Measurements from ENCODE around the gene KRTAP10-3.
"Not testable (repeated sequence)": the region's sequence is repeated elsewhere in the genome, so short reads cannot be mapped to it uniquely, and the experiment has no call there.

KRTAP10-3 gene, protein sequence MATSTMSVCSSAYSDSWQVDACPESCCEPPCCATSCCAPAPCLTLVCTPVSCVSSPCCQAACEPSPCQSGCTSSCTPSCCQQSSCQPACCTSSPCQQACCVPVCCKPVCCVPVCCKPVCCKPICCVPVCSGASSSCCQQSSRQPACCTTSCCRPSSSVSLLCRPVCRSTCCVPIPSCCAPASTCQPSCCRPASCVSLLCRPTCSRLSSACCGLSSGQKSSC

DNA sequence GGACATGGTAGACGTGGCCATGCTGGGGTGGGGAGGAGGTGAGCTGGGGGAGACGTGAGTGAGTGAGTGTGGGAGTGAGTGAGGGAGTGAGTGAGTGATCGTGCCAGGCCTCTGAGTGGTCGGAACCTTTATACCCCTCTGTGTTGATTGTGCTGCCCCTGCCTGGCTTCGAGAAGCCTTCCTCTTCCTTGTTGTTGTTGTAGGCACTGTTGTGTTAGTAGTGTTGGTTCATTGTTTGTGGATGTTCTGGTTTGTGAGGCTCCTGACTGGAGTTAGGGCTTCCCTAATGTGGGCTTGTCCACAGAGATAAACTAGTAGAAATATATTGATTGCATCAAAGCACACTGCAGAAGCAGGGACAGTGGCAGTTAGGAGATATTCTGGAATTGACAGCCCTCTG, at the start of gene KRTAP10-3:
Gene KRTAP10-3 (minus strand): TSS at position 101 of the 400 bp plus-strand sequence. CDS start 80 bp downstream, at position 21.
- DNase-seq (ENCODE audit: low spot score): no peak

- DNase-seq (ENCODE audit: low spot score): no peak
These were observed 47.9 kb upstream of the KRTAP10-3 start for GRCh38 chr21:44606495-44606894.

GRCh38 chr21:44603911-44604310, 45.3 kb upstream of the KRTAP10-3 start:
- DNase-seq (ENCODE audit: low spot score): no peak

GRCh38 chr21:44603109-44603875, 44.7 kb upstream of the KRTAP10-3 start:
- DNase-seq (ENCODE audit: low spot score): no peak

DNA sequence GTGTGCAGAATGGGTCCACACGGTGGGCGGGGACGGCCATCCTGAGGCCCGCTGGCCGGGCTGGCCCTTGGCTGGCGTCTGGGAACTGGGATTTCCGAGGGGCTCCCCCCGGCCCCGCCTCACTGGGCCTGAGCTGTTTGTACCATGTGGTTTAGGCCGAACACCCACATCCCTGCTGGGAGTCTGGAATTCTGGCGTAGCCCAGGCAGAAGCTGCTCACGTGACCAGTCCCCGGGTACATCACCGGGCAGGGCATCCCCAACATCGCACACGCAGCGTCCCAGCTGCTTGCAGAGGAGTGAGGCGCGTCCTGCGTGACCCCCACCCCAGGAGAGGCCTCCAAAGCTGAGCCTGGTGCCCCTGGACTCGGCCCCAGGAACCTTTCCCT, 43.9 kb upstream of the KRTAP10-3 start:
- DNase-seq (ENCODE audit: low spot score): no peak

DNA sequence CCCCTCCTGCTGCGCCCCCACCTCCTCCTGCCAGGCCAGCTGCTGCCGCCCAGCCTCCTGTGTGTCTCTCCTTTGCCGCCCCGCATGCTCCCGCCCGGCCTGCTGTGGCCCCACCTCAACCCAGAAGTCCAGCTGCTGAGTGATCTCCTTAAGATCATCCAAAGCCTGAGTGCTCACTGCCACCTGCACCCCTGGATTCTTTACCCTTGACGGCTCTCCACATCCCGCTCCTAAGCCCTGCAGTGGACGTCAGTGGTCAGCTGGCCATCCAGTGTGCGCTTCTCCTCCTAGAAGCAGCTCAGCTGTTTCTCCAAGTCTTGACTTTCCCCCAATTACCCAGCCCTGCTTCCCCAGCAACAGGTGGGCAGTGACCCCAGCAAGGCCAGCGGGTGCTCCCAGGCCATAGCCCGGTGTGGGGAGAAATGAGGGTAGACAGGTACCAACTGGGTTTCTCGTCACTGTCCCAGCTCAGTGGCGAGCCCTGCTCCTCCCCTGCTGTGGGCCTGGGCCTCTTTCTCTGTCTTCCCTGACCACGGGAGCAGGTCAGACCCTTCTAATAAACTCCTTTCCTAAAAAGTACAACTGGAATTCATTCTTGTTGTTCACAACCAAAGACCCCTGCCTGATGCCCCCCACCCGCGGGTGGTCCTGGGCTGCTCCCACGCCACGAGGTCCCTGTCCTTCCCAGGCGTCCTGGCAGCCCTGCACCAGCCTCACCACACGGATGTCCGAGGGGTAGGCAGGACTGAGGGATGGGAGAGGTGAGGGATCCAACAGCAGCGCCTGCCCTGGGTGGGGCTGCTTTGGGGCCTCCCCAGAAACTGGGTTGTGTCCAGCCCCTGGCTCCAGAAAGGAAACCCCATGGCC, 43.2 kb upstream of the KRTAP10-3 start:
- DNase-seq (ENCODE audit: low spot score): no peak

DNA sequence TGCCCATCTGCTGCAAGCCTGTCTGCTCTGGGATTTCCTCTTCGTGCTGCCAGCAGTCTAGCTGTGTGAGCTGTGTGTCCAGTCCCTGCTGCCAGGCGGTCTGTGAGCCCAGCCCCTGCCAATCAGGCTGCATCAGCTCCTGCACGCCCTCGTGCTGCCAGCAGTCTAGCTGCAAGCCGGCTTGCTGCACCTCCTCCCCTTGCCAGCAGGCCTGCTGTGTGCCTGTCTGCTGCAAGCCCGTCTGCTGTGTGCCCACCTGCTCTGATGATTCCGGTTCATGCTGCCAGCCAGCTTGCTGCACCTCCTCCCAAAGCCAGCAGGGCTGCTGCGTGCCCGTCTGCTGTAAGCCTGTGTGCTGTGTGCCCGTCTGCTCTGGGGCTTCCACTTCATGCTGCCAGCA, 42.5 kb upstream of the KRTAP10-3 start:
- not testable (repeated sequence) for DNase-seq (ENCODE audit: low spot score)

GRCh38 chr21:44600118-44600978, 41.8 kb upstream of the KRTAP10-3 start, which contains the start of gene KRTAP10-7:
Gene KRTAP10-7 (plus strand): TSS chr21:44600597. CDS start chr21:44600622, 25 bp downstream.
- not testable (repeated sequence) for DNase-seq (ENCODE audit: low spot score)

- no peak for DNase-seq (ENCODE audit: low spot score)
These were observed 40.9 kb upstream of the KRTAP10-3 start for GRCh38 chr21:44599264-44600029.

- DNase-seq (ENCODE audit: low spot score): no peak
These were observed 39.5 kb upstream of the KRTAP10-3 start for GRCh38 chr21:44598061-44598460.

GRCh38 chr21:44596068-44596725, 37.6 kb upstream of the KRTAP10-3 start:
- DNase-seq (ENCODE audit: low spot score): no peak

GRCh38 chr21:44595524-44595923, 36.9 kb upstream of the KRTAP10-3 start:
- DNase-seq (ENCODE audit: low spot score): no peak

DNA sequence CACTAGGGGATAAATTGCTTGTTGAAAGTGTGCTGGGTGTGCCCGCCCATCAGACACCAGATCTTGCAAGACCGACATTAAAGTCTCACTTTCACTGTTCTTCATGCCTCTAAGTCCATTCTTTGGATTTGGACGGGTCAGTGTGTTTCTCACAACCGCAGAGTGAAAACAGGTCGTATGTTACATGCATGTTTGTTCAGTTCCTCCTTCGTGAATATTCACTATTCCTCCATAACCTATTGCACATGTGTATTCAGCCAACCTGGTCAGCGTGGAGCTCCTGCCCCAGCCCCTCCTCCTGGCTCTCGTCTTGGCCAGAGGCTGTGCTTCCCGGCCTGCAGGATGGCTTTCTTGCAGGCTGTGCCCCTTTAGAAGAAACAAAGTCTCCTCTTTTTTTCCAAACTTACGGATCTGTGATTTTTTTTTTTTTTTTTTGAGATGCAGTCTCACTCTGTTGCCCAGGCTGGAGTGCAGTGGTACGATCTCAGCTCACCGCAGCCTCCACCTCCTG, 35.9 kb upstream of the KRTAP10-3 start:
- no peak for DNase-seq (ENCODE audit: low spot score)

DNA sequence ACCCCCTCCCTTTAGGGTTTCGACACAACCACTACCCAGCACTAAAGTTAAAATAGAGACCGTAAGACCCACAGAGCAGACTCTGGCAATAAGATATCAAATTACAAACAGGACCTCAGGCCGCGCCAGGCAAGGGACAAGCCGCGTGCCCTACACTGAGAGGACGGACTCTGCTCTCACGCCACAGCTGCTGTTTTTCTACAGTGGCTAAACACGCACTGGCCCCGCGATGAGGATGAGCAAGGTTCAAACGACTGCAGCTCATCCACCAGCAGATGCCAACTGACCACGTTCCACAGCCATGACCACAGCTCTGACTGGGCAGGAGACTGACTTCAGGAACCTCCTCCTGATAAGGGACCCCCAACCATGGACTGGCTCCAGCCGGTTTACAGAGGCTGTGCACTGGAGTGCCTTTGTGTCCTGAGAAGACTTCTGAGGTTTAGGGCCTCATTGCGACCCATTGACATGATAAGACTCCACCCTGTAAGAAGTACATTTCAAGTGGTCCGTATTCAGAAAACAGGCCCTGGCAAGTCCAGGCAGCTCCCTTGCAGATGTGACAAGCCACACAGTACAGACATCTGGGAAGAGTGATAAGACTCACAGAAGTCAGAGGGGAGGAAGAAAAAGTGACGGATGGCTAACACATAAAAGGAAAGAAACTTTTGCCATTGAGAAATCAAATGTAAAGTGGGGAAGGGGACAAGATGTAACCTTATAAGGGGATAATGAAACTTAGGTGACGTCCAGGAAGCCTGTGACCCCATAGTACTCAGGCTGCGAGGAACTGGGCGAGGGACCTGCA, 35.2 kb upstream of the KRTAP10-3 start:
- DNase-seq (ENCODE audit: low spot score): no peak

DNA sequence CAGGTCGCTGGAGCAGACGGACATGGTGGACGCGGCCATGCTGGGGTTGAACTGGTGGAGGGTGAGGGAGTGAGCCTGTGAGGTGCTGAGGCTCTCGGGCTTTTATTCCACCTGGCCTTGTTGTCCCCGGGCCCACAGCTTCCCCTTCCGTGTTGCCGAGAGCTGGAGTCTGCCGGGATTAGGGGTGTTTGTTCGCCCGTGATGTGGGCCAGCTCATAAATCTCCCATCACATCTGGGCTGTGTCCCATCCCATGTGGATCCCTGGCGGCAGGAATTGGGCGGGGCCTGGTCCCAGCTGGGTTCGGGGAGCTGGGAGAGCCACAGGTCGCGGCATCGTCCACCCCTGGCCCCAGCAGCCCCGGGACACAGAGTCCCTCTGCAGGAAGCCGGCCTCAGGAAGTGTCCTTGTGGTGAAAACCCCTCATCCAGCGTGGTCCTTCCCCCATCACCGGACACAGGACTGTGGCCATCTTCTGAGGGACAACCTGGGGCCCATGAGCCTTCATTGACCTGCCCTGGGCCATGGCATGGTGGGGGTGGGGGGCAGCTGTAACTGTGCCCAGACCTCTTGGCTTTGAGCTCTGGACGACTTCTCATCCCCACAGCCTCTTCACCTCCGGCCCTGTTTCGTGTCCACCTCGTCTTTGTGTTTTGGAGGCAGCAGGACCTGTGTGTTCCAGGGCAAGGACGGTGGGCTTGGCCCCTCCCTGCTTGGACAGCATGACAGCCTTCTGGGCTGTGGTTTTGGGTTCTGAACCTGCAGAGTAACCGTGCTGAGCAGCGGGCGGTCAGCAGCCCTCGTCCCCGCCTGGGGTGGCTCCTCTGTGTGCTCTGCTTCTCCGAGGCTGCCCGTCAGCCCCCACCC, 34.1 kb upstream of the KRTAP10-3 start, which contains the start of gene KRTAP10-6:
Gene KRTAP10-6 (minus strand): TSS at position 60 of the 866 bp plus-strand sequence. CDS start 21 bp downstream, at position 39.
- DNase-seq (ENCODE audit: low spot score): no peak

GRCh38 chr21:44591801-44592130, 33.2 kb upstream of the KRTAP10-3 start:
- not testable (repeated sequence) for DNase-seq (ENCODE audit: low spot score)

DNA sequence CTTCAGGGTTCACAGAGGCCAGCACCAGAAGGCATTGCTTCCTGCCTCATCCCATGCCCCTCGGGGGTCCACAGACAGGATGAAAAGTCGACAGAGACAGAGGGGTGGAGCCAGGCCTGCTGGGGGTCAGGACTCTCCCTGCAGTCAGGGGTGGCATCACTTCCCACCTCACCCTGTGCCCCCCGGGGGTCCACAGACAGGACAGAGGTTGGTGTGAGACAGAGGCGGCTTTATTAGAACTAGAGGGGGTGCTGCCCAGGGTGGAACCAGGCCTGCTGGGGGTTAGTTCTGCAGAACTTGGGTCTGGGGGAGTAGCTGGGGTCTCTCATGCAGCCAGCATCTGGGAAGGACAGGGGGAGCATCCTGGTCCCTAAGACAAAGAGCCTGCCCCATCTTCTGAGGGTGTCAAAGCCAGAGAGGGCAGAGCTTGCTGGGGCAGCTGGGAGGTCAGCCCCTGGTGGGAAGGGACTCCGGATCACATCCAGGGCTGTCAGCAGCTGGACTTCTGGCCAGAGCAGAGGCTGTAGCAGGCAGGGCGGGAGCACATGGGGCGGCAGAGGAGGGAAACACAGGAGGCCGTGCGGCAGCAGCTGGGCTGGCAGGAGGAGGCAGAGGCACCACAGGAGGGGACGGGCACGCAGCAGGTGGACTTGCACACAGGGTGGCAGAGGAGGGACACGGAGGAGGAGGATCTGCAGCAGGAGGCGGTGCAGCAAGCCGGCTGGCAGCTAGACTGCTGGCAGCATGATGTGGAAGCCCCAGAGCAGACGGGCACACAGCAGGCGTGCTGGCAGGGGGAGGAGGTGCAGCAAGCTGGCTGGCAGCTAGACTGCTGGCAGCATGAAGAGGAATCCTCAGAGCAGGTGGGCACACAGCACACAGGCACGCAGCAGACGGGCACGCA, 32.6 kb upstream of the KRTAP10-3 start:
- DNase-seq (ENCODE audit: low spot score): not testable (repeated sequence)
